CD4-positive, alpha-beta memory T cell (primary cell): ENCODE results near the gene EYA3. TPM values are rescaled to one million over a fixed set of nuclear protein-coding genes. Genes with fewer than 3 reads are reported as not detected.

ENCODE experiments used
- CTCF ChIA-PET: fragments of 350-600 bp; sonication (Branson Sonifier 250); formaldehyde crosslinking; loops from one replicate; lab custom pipeline; 2021; ENCODE audit warnings: inconsistent platforms; ENCODE audit not compliant: partially characterized antibody; lab: Charles Lee
- POLR2A ChIA-PET: fragments of 350-600 bp; sonication (Branson Sonifier 250); formaldehyde crosslinking; loops from one replicate; lab custom pipeline; 2021; ENCODE audit not compliant: partially characterized antibody; lab: Charles Lee
- DNase-seq, 5 donors: peaks; one replicate each; pipeline versions ENCODE4 v3.0.0 to v3.0.0-alpha.2; 2020 to 2022; ENCODE audit warnings: mixed read lengths in 1 of 5
- H3K27ac ChIP-seq: one replicate; pipeline ENCODE4 v1.7.0; 2013; ENCODE audit warnings: low read depth, low read length
- H3K27me3 ChIP-seq: 2 replicates; pipeline ENCODE4 v1.7.0; 2013; ENCODE audit warnings: mild to moderate bottlenecking, low read length, moderate library complexity; ENCODE audit not compliant: insufficient read depth
- H3K36me3 ChIP-seq: 2 replicates; pipeline ENCODE4 v1.7.0; 2013; ENCODE audit warnings: mild to moderate bottlenecking, low read length, moderate library complexity; ENCODE audit not compliant: insufficient read depth
- H3K4me1 ChIP-seq: 2 replicates; pipeline ENCODE4 v1.7.0; 2013; ENCODE audit warnings: mild to moderate bottlenecking, low read length, moderate library complexity; ENCODE audit not compliant: insufficient read depth
- H3K4me3 ChIP-seq, 2 donors: one replicate each; pipeline ENCODE4 v1.7.0; 2013; ENCODE audit warnings: low read length in 2 of 2, mild to moderate bottlenecking in 1 of 2
- H3K9me3 ChIP-seq, 2 donors: one replicate each; pipeline ENCODE4 v1.7.0; 2013; ENCODE audit warnings: low read length in 2 of 2, control low read depth in 1 of 2; ENCODE audit not compliant: control insufficient read depth in 1 of 2
- H3K27ac Mint-ChIP-seq, 7 donors: one replicate each; pipeline ENCODE4 v1.8.0; 2020 to 2021; ENCODE audit warnings: mixed read lengths in 7 of 7, mild to moderate bottlenecking in 6 of 7, inconsistent platforms in 3 of 7, moderate library complexity in 3 of 7
- H3K27me3 Mint-ChIP-seq, 2 donors: one replicate each; pipeline ENCODE4 v1.8.0; 2020 to 2021; ENCODE audit warnings: mixed read lengths in 2 of 2
- H3K36me3 Mint-ChIP-seq, 2 donors: one replicate each; pipeline ENCODE4 v1.8.0; 2020 to 2021; ENCODE audit warnings: mixed read lengths in 2 of 2, inconsistent platforms in 1 of 2, mild to moderate bottlenecking in 1 of 2
- H3K4me1 Mint-ChIP-seq, 4 donors: one replicate each; pipeline ENCODE4 v1.8.0; 2020 to 2021; ENCODE audit warnings: mixed read lengths in 4 of 4, mild to moderate bottlenecking in 1 of 4
- H3K4me3 Mint-ChIP-seq, 8 donors: one replicate each; pipeline ENCODE4 v1.8.0; 2020 to 2021; ENCODE audit warnings: mixed read lengths in 8 of 8, mild to moderate bottlenecking in 7 of 8, moderate library complexity in 6 of 8, inconsistent platforms in 3 of 8
- H3K9me3 Mint-ChIP-seq, 8 donors: one replicate each; pipeline ENCODE4 v1.8.0; 2020 to 2021; ENCODE audit warnings: mixed read lengths in 8 of 8, mild to moderate bottlenecking in 5 of 8, inconsistent platforms in 3 of 8, moderate library complexity in 1 of 8
- intact Hi-C: fragments of 100-400 bp; cut with micrococcal nuclease; formaldehyde crosslinking; loops from one replicate; pipeline ENCODE4 v1.15.1; 2023
- polyA plus RNA-seq, 2 donors: library from polyadenylated mRNA; unstranded; fragments of 300-500 nt; fragmentation: Illumina TruSeq; gene quantifications; one replicate each; pipeline ENCODE4 v1.2.3, GENCODE V29; 2021
- total RNA-seq, 2 experiments: library from RNA; stranded (reverse); gene quantifications; one replicate each; pipeline ENCODE4 v1.2.3, GENCODE V29; 2021

Gene EYA3
- total and polyA plus RNA-seq, 4 experiments from 2014 or later, result 4.8 to 22.6 (median 13.5) TPM

GRCh38 chr1:27957655-27958054 is 130.8 kb downstream of the EYA3 start:
- H3K27ac Mint-ChIP-seq, result no peak overlapping the region
- POLR2A ChIA-PET, result interaction anchor here (1.0 to 4.8 kb wide), 3 partner anchors 14 to 84 kb away, joined by 3 to 41 read pairs (median 19); no protein-coding TSS in a partner anchor
- no peak overlapping the region for H3K27ac ChIP-seq
- no peaks in the 10 kb centered on the region for H3K36me3 ChIP-seq
- H3K27me3 Mint-ChIP-seq, result no peaks in the 10 kb centered on the region
- H3K4me1 Mint-ChIP-seq, result peaks cover 16 to 40% (median 25%) of the 10 kb centered on the region in 4 donors
- intact Hi-C loops, result no loop called here
- CTCF ChIA-PET, result interaction anchor here (1.2 to 5.2 kb wide), 2 partner anchors 9 to 17 kb away, joined by 3 to 30 read pairs; no protein-coding TSS in a partner anchor
- no peaks in the 10 kb centered on the region for H3K9me3 Mint-ChIP-seq
- H3K4me1 ChIP-seq, result peaks cover 32% of the 10 kb centered on the region
- no peaks in the 10 kb centered on the region for H3K9me3 ChIP-seq
- H3K4me3 ChIP-seq, result no peak overlapping the region
- H3K27me3 ChIP-seq, result no peaks in the 10 kb centered on the region
- peaks cover 0 to under 1% of the 10 kb centered on the region in 2 donors for H3K36me3 Mint-ChIP-seq
- no peak for DNase-seq
- no peak overlapping the region for H3K4me3 Mint-ChIP-seq

DNA sequence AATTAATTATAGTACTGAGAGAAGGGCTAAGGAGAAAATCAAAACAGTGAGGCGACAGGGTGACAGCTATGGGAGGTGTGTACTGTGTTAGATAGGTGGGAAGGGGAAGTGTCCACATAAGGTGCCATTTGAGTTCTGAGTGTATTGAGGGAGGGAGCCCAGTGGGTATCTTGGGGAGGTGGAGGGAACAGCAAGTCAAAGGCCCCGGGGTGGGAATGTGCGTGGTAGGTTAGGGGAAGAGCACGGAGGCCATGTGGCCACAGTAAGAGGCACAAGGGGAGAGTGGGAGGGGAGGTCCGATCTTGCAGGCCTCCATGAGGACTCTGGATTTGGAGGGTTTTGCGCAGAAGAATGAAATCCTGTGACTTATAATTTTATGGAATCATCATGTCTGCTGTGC is 131.6 kb downstream of the EYA3 start:
- intact Hi-C loops, result no loop called here
- Histone ChIP-seq H3K4me1 (peaks cover 28% of the 10 kb centered on the region), H3K27me3 (no peaks in the 10 kb centered on the region), H3K36me3 (no peaks in the 10 kb centered on the region), H3K4me3 (no peak overlapping the region), H3K27ac (no peak overlapping the region), H3K9me3 (no peaks in the 10 kb centered on the region)
- peak overlapping the region in 7 of 8 donors; percentile 51 to 83 (median 60) for H3K4me3 Mint-ChIP-seq
- ChIA-PET POLR2A (interaction anchor here (4.8 kb wide), 1 partner anchor 13 kb away, joined by 41 read pairs; no protein-coding TSS in a partner anchor), CTCF (interaction anchor here (1.2 to 5.2 kb wide), 3 partner anchors 8 to 16 kb away, joined by 3 to 30 read pairs (median 7); no protein-coding TSS in a partner anchor)
- no peaks in the 10 kb centered on the region for H3K27me3 Mint-ChIP-seq
- no peak for DNase-seq
- peaks cover 13 to 36% (median 21%) of the 10 kb centered on the region in 4 donors for H3K4me1 Mint-ChIP-seq
- H3K27ac Mint-ChIP-seq, result peak overlapping the region in 3 of 7 donors; percentile 13 to 75 (median 62)
- no peaks in the 10 kb centered on the region for H3K36me3 Mint-ChIP-seq
- H3K9me3 Mint-ChIP-seq, result no peaks in the 10 kb centered on the region

DNA sequence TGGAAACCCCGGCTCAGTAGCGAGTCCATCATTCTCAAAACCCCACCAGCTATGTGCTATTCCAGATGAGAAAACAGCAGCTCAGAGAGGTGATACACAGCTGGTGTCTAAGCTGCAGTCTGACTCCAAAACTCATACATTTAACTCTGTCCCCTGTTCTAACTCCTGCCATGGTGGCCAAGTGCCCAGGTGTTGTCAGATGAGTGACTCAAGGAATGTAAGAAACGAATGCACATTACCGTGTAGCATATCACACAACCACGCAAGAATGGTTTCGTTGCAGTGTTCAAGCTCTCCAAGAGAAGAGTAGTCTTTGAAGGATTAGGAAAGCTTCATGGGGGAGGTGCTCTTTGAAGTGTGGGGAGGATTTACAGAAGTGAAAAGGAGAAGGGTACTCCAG is 133.3 kb downstream of the EYA3 start:
- Mint-ChIP-seq H3K9me3 (no peaks in the 10 kb centered on the region), H3K27ac (peak overlapping the region in 1 of 7 donors; percentile 25), H3K4me3 (peak overlapping the region in 1 of 8 donors; percentile 13), H3K36me3 (no peaks in the 10 kb centered on the region), H3K4me1 (peaks cover 4 to 19% (median 9%) of the 10 kb centered on the region in 4 donors), H3K27me3 (no peaks in the 10 kb centered on the region)
- Histone ChIP-seq H3K27ac (no peak overlapping the region), H3K9me3 (no peaks in the 10 kb centered on the region), H3K36me3 (no peaks in the 10 kb centered on the region), H3K4me1 (peaks cover 12% of the 10 kb centered on the region), H3K4me3 (no peak overlapping the region), H3K27me3 (no peaks in the 10 kb centered on the region)
- no peak for DNase-seq
- intact Hi-C loops, result no loop called here
- ChIA-PET POLR2A (no interaction called here), CTCF (interaction anchor here (2.4 kb wide), 1 partner anchor 10 kb away, joined by 7 read pairs; no protein-coding TSS in a partner anchor)

- intact Hi-C loops, result no loop called here
- H3K4me1 Mint-ChIP-seq, result peaks cover 3 to 14% (median 6%) of the 10 kb centered on the region in 4 donors
- no peak for DNase-seq
- Histone ChIP-seq H3K4me1 (peaks cover 11% of the 10 kb centered on the region), H3K27ac (no peak overlapping the region), H3K36me3 (no peaks in the 10 kb centered on the region), H3K27me3 (no peaks in the 10 kb centered on the region), H3K9me3 (no peaks in the 10 kb centered on the region), H3K4me3 (no peak overlapping the region)
- H3K27ac Mint-ChIP-seq, result no peak overlapping the region
- H3K27me3 Mint-ChIP-seq, result no peaks in the 10 kb centered on the region
- ChIA-PET CTCF (interaction anchor here (0.6 to 2.4 kb wide), 2 partner anchors 9 to 1456 kb away, joined by 4 to 7 read pairs; no protein-coding TSS in a partner anchor), POLR2A (no interaction called here)
- no peaks in the 10 kb centered on the region for H3K36me3 Mint-ChIP-seq
- no peak overlapping the region for H3K4me3 Mint-ChIP-seq
- no peaks in the 10 kb centered on the region for H3K9me3 Mint-ChIP-seq
Measured at GRCh38 chr1:27954186-27954585, 134.2 kb downstream of the EYA3 start.

- CTCF ChIA-PET, result interaction anchor here (1.7 to 2.7 kb wide), 2 partner anchors 12 to 22 kb away, joined by 5 to 16 read pairs; no protein-coding TSS in a partner anchor
- POLR2A ChIA-PET, result no interaction called here
- Mint-ChIP-seq H3K27me3 (no peaks in the 10 kb centered on the region), H3K4me1 (peaks cover under 1 to 6% (median 1%) of the 10 kb centered on the region in 4 donors), H3K9me3 (no peaks in the 10 kb centered on the region), H3K27ac (no peak overlapping the region), H3K36me3 (no peaks in the 10 kb centered on the region), H3K4me3 (no peak overlapping the region)
- Histone ChIP-seq H3K27ac (no peak overlapping the region), H3K4me3 (no peak overlapping the region), H3K4me1 (no peaks in the 10 kb centered on the region), H3K27me3 (no peaks in the 10 kb centered on the region), H3K9me3 (no peaks in the 10 kb centered on the region), H3K36me3 (no peaks in the 10 kb centered on the region)
- intact Hi-C loops, result no loop called here
- DNase-seq, result no peak
Measured at GRCh38 chr1:27952147-27952546, 136.3 kb downstream of the EYA3 start.

DNA sequence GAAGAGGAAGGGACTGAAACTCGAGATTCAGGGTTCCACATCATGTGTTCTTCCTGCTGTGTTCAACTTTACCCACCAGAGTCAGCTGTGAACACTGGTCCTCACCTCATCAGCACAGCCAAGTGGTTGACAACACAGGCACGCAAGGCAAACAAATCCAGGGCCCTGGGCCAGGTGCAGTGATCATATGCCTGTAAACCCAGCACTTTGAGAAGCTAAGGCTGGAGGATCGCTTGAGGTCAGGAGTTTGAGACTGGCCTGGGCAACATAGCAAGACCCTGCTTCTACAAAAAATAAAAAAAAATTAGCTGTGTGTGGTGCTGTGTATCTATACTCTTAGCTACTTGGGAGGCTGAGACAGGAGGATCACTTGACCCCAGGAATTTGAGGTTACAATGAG is 137.0 kb downstream of the EYA3 start:
- H3K9me3 Mint-ChIP-seq, result no peaks in the 10 kb centered on the region
- CTCF ChIA-PET, result interaction anchor here (1.7 to 2.7 kb wide), 2 partner anchors 11 to 22 kb away, joined by 5 to 16 read pairs; no protein-coding TSS in a partner anchor

DNA sequence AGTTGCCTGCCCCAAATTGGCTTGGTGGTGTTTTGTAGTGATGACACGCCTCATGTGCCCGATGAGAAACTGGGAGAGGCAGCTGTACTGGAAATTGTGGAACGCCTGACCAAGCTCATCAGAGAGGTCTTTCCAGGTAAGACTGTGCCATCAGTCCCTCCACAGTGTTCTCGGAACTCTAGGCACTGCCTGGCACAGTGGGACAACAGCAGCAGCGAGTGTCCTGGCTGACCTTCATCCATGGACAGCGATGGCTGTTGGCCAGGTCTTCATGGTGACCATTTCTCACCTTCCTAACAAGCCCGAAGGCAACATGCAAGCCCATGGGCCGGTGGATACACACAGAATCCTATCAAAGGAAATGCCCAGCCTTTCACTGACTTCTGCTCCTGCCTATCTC is 139.4 kb downstream of the EYA3 start:
- ChIA-PET POLR2A (no interaction called here), CTCF (interaction anchor here (1.3 kb wide), 3 partner anchors 8 to 39 kb away, joined by 3 to 5 read pairs (median 4); no protein-coding TSS in a partner anchor)
- no peak overlapping the region for H3K4me3 ChIP-seq
- Mint-ChIP-seq H3K9me3 (no peaks in the 10 kb centered on the region), H3K36me3 (no peaks in the 10 kb centered on the region), H3K4me1 (peaks cover 2 to 15% (median 5%) of the 10 kb centered on the region in 4 donors), H3K27ac (peak overlapping the region in 1 of 7 donors; percentile 6), H3K27me3 (no peaks in the 10 kb centered on the region), H3K4me3 (no peak overlapping the region)
- no peak overlapping the region for H3K27ac ChIP-seq
- no peaks in the 10 kb centered on the region for H3K27me3 ChIP-seq
- H3K9me3 ChIP-seq, result no peaks in the 10 kb centered on the region
- peaks cover 5% of the 10 kb centered on the region for H3K4me1 ChIP-seq
- intact Hi-C loops, result no loop called here
- DNase-seq, result no peak
- H3K36me3 ChIP-seq, result no peaks in the 10 kb centered on the region

More for the DNA sequence above, 137.0 kb downstream of the EYA3 start:
- no peaks in the 10 kb centered on the region for H3K4me1 ChIP-seq
- intact Hi-C loops, result no loop called here
- Mint-ChIP-seq H3K27ac (no peak overlapping the region), H3K27me3 (no peaks in the 10 kb centered on the region), H3K4me3 (no peak overlapping the region), H3K36me3 (no peaks in the 10 kb centered on the region), H3K4me1 (peaks cover 0 to 5% (median under 1%) of the 10 kb centered on the region in 4 donors)
- no peaks in the 10 kb centered on the region for H3K27me3 ChIP-seq
- no peak overlapping the region for H3K27ac ChIP-seq
- no peaks in the 10 kb centered on the region for H3K9me3 ChIP-seq
- POLR2A ChIA-PET, result no interaction called here
- H3K4me3 ChIP-seq, result no peak overlapping the region
- H3K36me3 ChIP-seq, result no peaks in the 10 kb centered on the region
- no peak for DNase-seq
